Measurements from ENCODE around the gene ZNF385C. TPM values are rescaled to one million over a fixed set of nuclear protein-coding genes. Genes with fewer than 3 reads are reported as not detected.

The ZNF385C gene
- total RNA-seq, 1 experiment from 2014 or later, result 1.1 TPM

GRCh38 chr17:42141382-42141781 lies 43.1 kb upstream of the ZNF385C start:
- CTCF ChIA-PET, result no interaction called here

More at GRCh38 chr17:42141382-42141781, 43.1 kb upstream of the ZNF385C start:
- peaks cover 12 to 14% of the 10 kb centered on the region in 2 experiments; a peak in 3 of 4 replicates for H3K36me3 ChIP-seq (ENCODE audit: control insufficient read depth in 1 of 2, insufficient read depth in 2 of 2, low read length in 2 of 2)
- H3K4me3 ChIP-seq (replicated peaks in 1 of 2; ENCODE audit: low read depth in 1 of 2, low read length in 2 of 2), result no peak overlapping the region
- no TSS peak for BruUV-seq (replicated peaks)
- RAD21 ChIA-PET (ENCODE audit: low non-redundant PET in 1 of 2, low total read pairs in 2 of 2, uncharacterized antibody in 2 of 2, unreplicated experiment in 2 of 2), result no interaction called here
- H3K4me1 ChIP-seq (ENCODE audit: control insufficient read depth in 1 of 2, insufficient read depth in 2 of 2, low read length in 2 of 2), result peaks cover 0 to under 1% of the 10 kb centered on the region in 2 experiments; a peak in 1 of 4 replicates
- H3K27me3 ChIP-seq (ENCODE audit: insufficient read depth, low read length), result no peaks in the 10 kb centered on the region
- DNase-seq (ENCODE audit: low read depth, low spot score) (no peak), ATAC-seq (no peak)
- no peak for TF ChIP-seq ZFX (IDR thresholded peaks at IDR 0.05)
- TF ChIP-seq EZH2phosphoT487 (IDR thresholded peaks at IDR 0.05; ENCODE audit: borderline replicate concordance), result no peak
- no peak for TF ChIP-seq FOSL1 (IDR thresholded peaks at IDR 0.05; ENCODE audit: low read depth)
- no peak for TF ChIP-seq YY1 (IDR thresholded peaks at IDR 0.05; ENCODE audit: extremely low read depth, insufficient replicate concordance, low read depth, low read length)
- TF ChIP-seq JUND (IDR thresholded peaks at IDR 0.05), result no peak
- TF ChIP-seq TCF7L2 (IDR thresholded peaks at IDR 0.05; ENCODE audit: borderline replicate concordance, extremely low read depth, insufficient read depth, insufficient read length), result no peak
- no peak for TF ChIP-seq CBX3 (IDR thresholded peaks at IDR 0.05; ENCODE audit: low read depth)
- no peak for TF ChIP-seq CEBPB (IDR thresholded peaks at IDR 0.05; ENCODE audit: low read depth)
- no peak for TF ChIP-seq RAD21 (IDR thresholded peaks at IDR 0.05; ENCODE audit: low read depth)
- TF ChIP-seq SIN3A (IDR thresholded peaks at IDR 0.05; ENCODE audit: low read depth), result no peak
- no peak for TF ChIP-seq POLR2AphosphoS5 (IDR thresholded peaks at IDR 0.05; ENCODE audit: low read depth, low read length)
- TF ChIP-seq ATF3 (IDR thresholded peaks at IDR 0.05), result no peak
- no peak for TF ChIP-seq ELF1 (IDR thresholded peaks at IDR 0.05; ENCODE audit: borderline replicate concordance, low read depth)
- no peak for TF ChIP-seq ZNF274 (IDR thresholded peaks at IDR 0.05; ENCODE audit: low read depth, low read length)
- TF ChIP-seq, protein P1, sequence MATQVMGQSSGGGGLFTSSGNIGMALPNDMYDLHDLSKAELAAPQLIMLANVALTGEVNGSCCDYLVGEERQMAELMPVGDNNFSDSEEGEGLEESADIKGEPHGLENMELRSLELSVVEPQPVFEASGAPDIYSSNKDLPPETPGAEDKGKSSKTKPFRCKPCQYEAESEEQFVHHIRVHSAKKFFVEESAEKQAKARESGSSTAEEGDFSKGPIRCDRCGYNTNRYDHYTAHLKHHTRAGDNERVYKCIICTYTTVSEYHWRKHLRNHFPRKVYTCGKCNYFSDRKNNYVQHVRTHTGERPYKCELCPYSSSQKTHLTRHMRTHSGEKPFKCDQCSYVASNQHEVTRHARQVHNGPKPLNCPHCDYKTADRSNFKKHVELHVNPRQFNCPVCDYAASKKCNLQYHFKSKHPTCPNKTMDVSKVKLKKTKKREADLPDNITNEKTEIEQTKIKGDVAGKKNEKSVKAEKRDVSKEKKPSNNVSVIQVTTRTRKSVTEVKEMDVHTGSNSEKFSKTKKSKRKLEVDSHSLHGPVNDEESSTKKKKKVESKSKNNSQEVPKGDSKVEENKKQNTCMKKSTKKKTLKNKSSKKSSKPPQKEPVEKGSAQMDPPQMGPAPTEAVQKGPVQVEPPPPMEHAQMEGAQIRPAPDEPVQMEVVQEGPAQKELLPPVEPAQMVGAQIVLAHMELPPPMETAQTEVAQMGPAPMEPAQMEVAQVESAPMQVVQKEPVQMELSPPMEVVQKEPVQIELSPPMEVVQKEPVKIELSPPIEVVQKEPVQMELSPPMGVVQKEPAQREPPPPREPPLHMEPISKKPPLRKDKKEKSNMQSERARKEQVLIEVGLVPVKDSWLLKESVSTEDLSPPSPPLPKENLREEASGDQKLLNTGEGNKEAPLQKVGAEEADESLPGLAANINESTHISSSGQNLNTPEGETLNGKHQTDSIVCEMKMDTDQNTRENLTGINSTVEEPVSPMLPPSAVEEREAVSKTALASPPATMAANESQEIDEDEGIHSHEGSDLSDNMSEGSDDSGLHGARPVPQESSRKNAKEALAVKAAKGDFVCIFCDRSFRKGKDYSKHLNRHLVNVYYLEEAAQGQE (IDR thresholded peaks at IDR 0.05; ENCODE audit: low read depth), result no peak
- no peak for TF ChIP-seq SP1 (IDR thresholded peaks at IDR 0.05; ENCODE audit: low read depth)
- TF ChIP-seq POLR2A (IDR thresholded peaks at IDR 0.05; ENCODE audit: borderline replicate concordance, extremely low read depth, insufficient read depth, insufficient read length), result no peak
- TF ChIP-seq CTCF (IDR thresholded peaks at IDR 0.05 in 2 of 3, conservative IDR thresholded peaks at IDR 0.05 in 1 of 3; ENCODE audit: borderline replicate concordance in 1 of 3, insufficient read depth in 1 of 3, low read depth in 2 of 3, low read length in 2 of 3), result no peak
- TF ChIP-seq EGR1 (IDR thresholded peaks at IDR 0.05; ENCODE audit: low read depth), result no peak
- POLR2A ChIA-PET, result no interaction called here
- no peak overlapping the region for H3K27ac ChIP-seq (ENCODE audit: low read depth, low read length)
- H3K9me3 ChIP-seq (ENCODE audit: control insufficient read depth in 1 of 2, insufficient read depth in 1 of 2, low read depth in 1 of 2, low read length in 2 of 2), result no peaks in the 10 kb centered on the region
- peaks cover 90% of the 10 kb centered on the region for H3K79me2 ChIP-seq (ENCODE audit: insufficient read depth, low read length)
- H4K20me1 ChIP-seq (ENCODE audit: insufficient read depth), result no peaks in the 10 kb centered on the region
- H3K4me2 ChIP-seq (ENCODE audit: low read length), result no peak overlapping the region
- intact Hi-C loops (cut with micrococcal nuclease), result no loop called here
- H3K9me2 ChIP-seq (ENCODE audit: insufficient read depth), result no peaks in the 10 kb centered on the region
- H2AFZ ChIP-seq (ENCODE audit: low read depth, low read length, poor library complexity, severe bottlenecking), result no peak overlapping the region
- no peak overlapping the region for H3K9ac ChIP-seq (ENCODE audit: low read length)
